Mononuclear cell (primary cell): ENCODE results near the gene CENPP. TPM values are rescaled to one million over a fixed set of nuclear protein-coding genes. Genes with fewer than 3 reads are reported as not detected.
"Not testable (repeated sequence)": the region's sequence is repeated elsewhere in the genome, so short reads cannot be mapped to it uniquely, and the experiment has no call there.

ENCODE experiments used
- H3K27me3 ChIP-seq: 2 replicates; pipeline ENCODE4 v1.6.0; 2011; ENCODE audit warnings: low read length, control low read depth; ENCODE audit not compliant: insufficient read depth
- H3K4me1 ChIP-seq: 2 replicates; pipeline ENCODE4 v1.5.1; 2011; ENCODE audit warnings: mild to moderate bottlenecking, low read length, control low read depth; ENCODE audit not compliant: insufficient read depth
- H3K4me3 ChIP-seq: 2 replicates; pipeline ENCODE4 v1.5.1; 2011; ENCODE audit warnings: mild to moderate bottlenecking, low read length, moderate library complexity
- H3K9me3 ChIP-seq: 2 replicates; pipeline ENCODE4 v1.5.1; 2011; ENCODE audit warnings: low read depth, mild to moderate bottlenecking, control low read depth, low read length
- total RNA-seq: library from RNA; depleted of rRNA; stranded (reverse); fragments of >200 nt; gene quantifications from one replicate; pipeline ENCODE4 v1.2.3, GENCODE V29; 2012

The CENPP gene
- total RNA-seq, 1 donor = 12.5 TPM

DNA sequence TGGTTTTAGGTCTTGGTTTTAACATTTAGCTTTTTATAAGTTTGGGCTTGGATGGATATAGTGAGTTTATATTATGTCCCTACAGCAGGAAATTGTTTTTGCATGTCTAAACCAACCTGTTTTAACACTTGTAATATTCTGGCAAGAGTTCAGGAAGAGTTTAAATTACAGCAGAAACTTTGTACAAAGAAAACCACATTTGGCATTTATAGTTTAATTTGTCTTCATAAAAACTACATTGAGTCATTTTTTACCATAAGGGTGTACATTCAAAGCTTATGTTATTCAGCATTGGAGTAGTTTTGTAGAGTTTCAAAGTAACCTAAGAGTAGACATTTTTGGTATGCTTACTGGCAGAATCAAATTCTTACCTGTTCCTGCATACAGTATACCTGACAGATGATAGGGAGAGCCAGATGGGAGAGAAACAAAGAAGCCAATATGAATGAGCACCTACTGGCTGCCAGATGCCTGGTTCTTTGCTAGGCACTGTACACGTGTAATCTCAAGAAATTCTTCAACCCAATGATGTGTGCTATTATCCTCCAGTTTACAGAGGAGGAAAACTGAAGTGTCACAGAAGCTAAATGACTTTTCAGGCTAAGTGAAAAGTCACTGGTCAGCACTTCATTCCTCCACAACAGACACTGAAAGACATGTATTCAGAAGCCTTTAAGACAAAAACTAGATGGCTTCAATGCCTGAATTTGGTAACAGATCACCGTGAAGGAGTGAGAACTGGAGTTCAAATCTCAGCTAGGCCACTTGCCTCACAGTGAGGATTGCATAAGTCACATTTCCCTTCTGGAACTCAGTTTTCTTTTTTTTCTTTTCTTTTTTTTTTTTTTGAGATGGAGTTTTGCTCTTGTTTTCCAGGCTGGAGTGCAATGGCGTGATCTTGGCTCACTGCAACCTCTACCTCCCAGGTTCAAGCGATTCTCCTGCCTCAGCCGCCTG lies 235.9 kb downstream of the CENPP start:
- Histone ChIP-seq H3K27me3 (no peaks in the 10 kb centered on the region), H3K4me3 (no peak overlapping the region), H3K4me1 (no peaks in the 10 kb centered on the region), H3K9me3 (peaks cover 4% of the 10 kb centered on the region)

DNA sequence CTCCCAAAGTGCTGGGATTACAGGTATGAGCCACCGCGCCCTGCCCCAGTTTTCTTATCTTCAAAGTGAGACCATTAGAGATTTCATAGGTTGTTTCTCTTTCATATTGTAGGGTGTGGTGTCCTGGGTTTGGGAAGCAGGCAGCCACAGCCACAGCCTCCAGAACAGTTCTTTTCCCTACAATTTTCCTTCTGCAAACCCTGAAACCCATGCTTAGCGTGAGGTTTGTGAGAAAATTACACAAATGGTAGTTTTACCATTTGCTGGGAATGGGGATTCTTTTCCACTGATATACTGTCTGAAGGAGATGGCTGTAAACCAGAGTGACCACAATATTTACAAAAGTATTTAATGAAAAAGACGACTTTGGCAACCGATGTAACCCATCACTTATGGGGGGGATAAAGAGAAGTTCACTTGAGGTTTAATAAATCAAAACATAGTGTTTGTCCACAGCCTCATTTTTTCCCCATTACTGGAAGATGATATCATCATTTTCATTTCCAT lies 236.8 kb downstream of the CENPP start:
- H3K9me3 ChIP-seq = peaks cover 4% of the 10 kb centered on the region
- no peak overlapping the region for H3K4me3 ChIP-seq
- H3K27me3 ChIP-seq = no peaks in the 10 kb centered on the region

DNA sequence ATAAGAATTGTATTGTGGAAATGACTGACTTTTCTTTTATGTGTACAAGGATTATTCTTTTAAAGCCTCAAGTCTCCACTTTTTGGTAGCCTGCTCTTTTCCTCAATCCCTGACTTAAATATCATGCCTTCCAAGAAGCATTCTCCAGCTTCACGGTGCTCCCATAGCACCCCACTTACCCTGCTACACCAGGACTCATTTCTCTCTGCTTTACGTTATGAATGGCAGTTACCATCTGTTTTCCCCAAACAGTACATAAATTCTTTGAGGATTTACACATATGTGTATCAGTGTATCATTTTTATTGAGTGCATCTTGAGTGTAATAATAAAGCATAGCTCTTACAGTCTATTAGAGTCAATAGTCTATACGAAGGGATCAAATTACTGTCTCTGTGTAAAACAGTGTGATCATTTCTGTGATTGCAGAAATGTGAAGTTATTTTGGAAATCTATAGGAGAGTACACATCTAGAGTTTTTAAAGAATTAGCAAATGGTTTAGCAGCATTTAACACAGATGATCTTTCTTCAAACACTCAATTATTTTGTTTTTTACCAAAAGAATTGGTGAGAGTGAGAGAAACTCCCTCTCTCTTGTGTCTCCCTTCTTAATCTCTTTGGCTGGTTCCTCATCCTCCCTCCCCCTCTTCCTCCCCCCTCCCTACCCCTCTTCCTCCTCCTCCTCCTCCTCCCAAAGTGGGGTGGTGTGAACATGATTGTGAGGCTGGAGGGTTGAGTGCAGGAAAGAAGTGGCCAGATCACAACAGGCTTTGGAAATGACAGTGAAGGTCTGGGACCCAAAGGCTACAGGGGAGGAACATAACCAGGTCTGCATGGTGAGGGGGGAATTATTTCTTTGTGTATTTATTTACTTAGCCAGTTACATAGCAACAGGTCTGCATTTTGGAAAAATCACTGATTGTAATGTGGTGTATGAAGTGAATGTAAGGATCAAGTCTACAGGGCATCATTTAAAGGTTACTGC lies 237.7 kb downstream of the CENPP start:
- Histone ChIP-seq H3K4me3 (no peak overlapping the region), H3K27me3 (no peaks in the 10 kb centered on the region), H3K9me3 (peaks cover 4% of the 10 kb centered on the region), H3K4me1 (no peaks in the 10 kb centered on the region)

More for the DNA sequence above, 236.8 kb downstream of the CENPP start:
- H3K4me1 ChIP-seq = no peaks in the 10 kb centered on the region

DNA sequence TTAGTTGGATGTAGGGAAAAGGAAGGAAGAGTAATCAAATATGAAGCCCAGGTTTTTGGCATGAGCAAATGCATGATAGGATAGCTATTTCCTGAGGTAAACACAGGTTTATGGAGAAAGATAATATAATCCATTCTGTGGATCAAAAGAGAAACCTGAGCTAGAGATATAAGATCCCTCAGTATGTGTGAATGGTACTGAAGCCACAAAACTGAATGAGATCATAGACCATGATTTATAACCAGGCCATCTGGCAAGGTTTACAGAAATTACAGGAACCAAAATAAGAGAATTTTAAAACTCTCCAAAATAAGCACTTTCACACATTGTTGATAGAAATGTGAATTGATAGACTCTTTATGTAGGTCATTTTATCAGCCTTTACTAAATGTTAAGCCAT lies 238.8 kb downstream of the CENPP start:
- Histone ChIP-seq H3K4me3 (no peak overlapping the region), H3K9me3 (peaks cover 4% of the 10 kb centered on the region), H3K4me1 (no peaks in the 10 kb centered on the region), H3K27me3 (no peaks in the 10 kb centered on the region)

DNA sequence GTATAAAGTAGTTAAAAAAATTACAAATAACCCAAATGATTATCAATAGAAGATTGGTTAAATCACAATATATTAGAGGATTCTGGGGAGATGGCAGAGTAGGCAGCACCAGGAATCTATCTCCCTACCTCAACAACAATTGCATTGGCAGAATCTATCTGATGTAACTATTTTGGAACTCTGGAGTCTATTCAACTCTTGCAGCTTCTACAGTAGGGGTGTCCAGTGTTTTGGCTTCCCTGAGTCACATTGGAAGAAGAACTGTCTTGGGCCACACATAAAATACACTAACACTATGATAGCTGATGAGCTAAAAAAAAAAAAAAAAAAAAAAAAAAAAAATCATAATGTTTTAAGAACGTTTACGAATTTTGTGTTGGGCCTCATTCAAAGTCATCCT lies 239.2 kb downstream of the CENPP start:
- Histone ChIP-seq H3K27me3 (no peaks in the 10 kb centered on the region), H3K9me3 (peaks cover 4% of the 10 kb centered on the region), H3K4me3 (no peak overlapping the region), H3K4me1 (no peaks in the 10 kb centered on the region)

DNA sequence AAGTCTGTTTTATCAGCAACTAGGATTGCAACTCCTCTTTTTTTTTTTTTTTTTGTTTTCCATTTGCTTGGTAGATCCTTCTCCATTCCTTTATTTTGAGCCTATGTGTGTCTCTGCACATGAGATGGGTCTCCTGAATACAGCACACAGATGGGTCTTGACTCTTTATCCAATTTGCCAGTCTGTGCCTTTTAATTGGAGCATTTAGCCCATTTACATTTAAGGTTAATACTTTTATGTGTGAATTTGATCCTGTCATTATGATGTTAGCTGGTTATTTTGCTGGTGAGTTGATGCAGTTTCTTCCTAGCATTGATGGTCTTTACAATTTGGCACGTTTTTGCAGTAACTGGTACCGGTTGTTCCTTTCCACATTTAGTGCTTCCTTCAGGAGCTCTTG lies 246.1 kb downstream of the CENPP start:
- H3K4me3 ChIP-seq, H3K9me3 ChIP-seq, H3K4me1 ChIP-seq, H3K27me3 ChIP-seq: not testable (repeated sequence)

DNA sequence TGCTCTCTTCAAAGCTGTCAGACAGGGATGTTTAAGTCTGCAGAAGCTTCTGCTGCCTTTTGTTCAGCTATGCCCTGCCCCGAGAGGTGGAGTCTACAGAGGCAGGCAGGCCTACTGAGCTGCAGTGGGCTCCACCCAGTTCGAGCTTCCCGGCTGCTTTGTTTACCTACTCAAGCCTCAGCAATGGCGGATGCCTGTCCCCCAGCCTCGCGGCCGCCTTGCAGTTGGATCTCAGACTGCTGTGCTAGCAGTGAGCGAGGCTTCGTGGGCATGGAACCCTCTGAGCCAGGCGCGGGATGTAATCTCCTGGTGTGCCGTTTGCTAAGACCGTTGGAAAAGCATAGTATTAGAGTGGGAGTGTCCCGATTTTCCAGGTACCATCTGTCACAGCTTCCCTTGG lies 247.9 kb downstream of the CENPP start:
- not testable (repeated sequence) for H3K9me3 ChIP-seq, H3K27me3 ChIP-seq, H3K4me3 ChIP-seq, H3K4me1 ChIP-seq

DNA sequence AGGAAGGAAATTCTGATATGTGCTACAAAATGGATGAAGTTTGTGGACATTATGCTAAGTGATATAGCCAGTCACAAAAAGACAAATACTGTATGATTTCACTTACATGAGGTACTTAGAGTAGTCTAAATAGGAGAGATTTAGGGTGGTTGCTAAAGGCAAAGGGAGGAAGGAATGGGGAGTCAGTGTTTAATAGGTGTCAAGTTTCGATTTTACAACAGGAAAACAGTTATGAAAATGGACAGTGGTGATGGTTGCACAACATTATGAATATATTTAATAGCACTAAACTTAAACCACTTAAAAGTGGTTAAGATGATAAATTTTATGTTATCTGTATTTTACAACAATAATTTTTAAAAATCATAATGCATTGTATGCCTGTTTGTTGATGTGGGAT lies 250.4 kb downstream of the CENPP start:
- peaks cover 5% of the 10 kb centered on the region for H3K4me1 ChIP-seq
- no peak overlapping the region for H3K4me3 ChIP-seq
- no peaks in the 10 kb centered on the region for H3K27me3 ChIP-seq
- no peaks in the 10 kb centered on the region for H3K9me3 ChIP-seq

DNA sequence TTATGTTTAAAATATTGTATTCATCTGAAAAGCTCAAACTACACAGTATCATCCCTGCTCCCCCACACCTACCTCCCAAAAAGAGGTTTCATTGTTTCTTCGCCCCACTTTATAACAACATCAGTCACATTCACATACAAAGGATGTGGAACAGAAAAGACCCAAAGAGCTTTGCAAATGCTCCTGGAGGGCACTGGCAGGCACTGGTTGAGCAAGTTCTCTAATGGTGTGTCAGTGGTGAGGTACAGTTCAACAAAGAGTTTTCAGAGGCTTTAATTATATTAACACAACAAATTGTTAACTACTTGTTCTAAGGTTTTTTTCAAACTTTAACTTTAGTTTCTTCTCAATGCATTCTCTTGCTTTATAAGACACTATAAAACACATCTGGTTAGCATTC lies 264.2 kb downstream of the CENPP start:
- no peak overlapping the region for H3K4me3 ChIP-seq

DNA sequence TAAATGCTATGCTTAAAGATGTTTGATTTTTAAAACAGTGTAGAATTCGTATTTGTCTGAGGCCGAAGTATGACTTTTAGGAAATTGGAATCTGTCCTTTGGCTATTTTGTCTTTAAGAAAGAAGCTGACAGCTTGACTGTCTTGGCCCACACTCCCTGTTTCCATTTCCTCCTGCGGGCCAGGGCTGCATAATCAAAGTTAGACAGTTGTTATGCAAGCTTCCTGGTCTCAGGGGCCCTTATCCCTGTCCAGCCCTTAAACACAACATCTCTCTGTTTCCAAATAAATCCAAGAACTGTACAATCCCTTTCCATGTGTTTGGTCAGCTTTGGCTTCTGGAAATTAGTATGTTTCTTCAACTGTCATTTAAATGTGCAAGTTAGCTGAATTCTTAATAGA lies 264.6 kb downstream of the CENPP start:
- H3K4me1 ChIP-seq = peaks cover 7% of the 10 kb centered on the region
- no peaks in the 10 kb centered on the region for H3K9me3 ChIP-seq
- no peaks in the 10 kb centered on the region for H3K27me3 ChIP-seq
- no peak overlapping the region for H3K4me3 ChIP-seq

More for the DNA sequence above, 264.2 kb downstream of the CENPP start:
- H3K4me1 ChIP-seq = peaks cover 7% of the 10 kb centered on the region
- no peaks in the 10 kb centered on the region for H3K27me3 ChIP-seq
- H3K9me3 ChIP-seq = no peaks in the 10 kb centered on the region

DNA sequence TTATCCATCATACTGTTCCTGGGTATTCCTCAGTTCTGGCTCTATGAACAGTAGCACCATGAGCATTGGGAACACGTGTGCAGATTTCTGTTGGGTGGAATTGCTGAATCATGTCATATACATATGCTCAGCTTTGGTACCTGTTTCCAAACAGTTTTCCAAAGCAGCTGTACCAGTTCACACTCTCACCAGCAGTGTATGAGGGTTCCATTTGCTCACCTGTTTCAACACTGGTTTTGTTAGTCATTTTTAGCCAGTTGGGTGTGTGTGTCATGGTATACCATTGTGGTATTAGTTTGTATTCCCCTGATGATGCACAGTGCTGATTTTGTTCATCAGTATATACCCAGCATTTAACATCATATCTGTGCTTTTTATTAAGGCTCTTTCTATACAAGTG lies 266.8 kb downstream of the CENPP start:
- H3K27me3 ChIP-seq = no peaks in the 10 kb centered on the region

DNA sequence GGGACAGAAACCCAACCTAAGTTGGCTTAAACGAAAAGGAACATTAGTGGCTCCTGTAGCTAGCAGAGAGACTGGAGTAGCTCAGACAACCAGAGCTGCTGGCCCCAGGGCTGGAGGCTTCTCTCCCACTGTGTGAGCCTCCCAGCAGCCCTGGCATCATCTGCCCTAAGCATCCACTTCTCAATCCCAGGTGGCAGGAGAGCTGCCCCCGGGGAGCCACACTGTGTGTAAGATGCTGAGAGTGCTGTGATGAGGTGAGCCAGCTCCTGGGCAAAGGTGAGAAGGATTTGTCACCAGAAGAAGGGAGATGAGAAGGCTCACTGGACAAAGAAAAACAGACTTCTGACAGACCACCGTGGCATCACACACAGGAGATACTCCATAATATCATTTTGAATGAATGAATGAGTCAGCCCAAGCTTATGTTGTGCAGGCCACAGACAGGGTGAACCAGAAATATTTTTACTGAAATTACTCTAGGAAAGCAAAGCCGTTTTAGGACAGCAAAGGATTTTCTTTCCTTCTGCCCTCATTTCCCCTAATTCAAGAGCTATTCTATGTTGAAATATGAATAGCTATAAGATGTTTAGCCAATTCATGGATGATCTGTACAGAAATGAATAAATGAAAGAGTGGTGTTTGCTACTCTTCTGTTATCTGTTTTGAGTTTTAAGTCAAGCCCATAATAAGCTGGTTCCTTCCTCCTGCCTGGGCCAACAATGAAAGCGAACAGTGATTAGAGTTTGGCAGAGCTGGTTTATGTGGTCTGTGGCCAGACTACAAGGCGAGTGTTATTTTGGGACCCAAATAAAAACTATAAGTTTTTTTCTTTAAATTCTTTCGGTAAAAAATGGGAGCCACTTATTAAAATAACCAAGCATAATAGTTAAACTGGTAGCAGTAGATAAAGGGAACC lies 267.5 kb downstream of the CENPP start:
- H3K9me3 ChIP-seq = no peaks in the 10 kb centered on the region
- no peak overlapping the region for H3K4me3 ChIP-seq
- H3K27me3 ChIP-seq = no peaks in the 10 kb centered on the region
- H3K4me1 ChIP-seq = peaks cover 10% of the 10 kb centered on the region

More for the DNA sequence above, 266.8 kb downstream of the CENPP start:
- Histone ChIP-seq H3K4me3 (no peak overlapping the region), H3K4me1 (peaks cover 10% of the 10 kb centered on the region), H3K9me3 (no peaks in the 10 kb centered on the region)

DNA sequence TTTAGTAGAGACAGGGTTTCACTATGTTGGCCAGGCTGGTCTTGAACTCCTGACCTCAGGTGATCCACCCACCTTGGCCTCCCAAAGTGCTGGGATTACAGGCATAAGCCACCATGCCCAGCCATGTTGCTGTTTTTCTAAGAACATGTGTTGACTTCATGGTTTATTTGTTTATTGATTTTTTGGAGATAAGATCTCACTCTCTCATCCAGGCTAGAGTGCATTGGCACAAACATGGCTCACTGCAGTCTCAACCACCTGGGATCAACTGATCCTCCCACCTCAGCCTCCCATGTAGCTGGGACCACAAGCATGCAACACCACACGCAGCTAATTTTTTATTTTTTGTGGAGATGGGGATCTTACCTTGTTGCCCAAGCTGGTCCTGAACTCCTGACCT lies 269.3 kb downstream of the CENPP start:
- not testable (repeated sequence) for H3K9me3 ChIP-seq, H3K4me3 ChIP-seq, H3K4me1 ChIP-seq, H3K27me3 ChIP-seq

DNA sequence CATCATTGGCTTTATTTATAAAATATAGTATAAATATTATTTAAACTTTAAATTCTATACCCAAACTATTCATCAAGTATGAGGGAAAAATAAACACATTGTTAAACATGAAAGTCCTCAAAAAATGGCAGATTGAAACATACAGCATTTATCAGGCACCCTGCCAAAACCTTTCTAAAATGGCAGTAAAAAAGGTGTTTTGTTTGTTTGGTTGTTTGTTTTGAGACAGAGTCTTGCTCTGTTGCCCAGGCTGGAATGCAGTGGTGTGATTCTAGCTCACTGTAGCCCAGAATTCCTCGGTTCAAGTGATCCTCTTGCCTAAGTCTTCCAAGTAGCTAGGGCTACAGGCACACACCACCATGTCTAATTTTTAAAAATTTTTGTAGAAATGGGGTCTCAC lies 270.2 kb downstream of the CENPP start:
- Histone ChIP-seq H3K4me1 (peaks cover 4% of the 10 kb centered on the region), H3K27me3 (no peaks in the 10 kb centered on the region), H3K4me3 (no peak overlapping the region), H3K9me3 (no peaks in the 10 kb centered on the region)
